GM12874 (cell line): ENCODE data around the gene SPATA17.

Experiments
- TF ChIP-seq, protein P1 (sequence below): IDR thresholded peaks from 2 replicates; pipeline ENCODE4 v1.5.1; 2011; ENCODE audit warnings: low read depth, mild to moderate bottlenecking, control low read depth, low read length, moderate library complexity; ENCODE audit not compliant: insufficient read depth

The SPATA17 gene

DNA sequence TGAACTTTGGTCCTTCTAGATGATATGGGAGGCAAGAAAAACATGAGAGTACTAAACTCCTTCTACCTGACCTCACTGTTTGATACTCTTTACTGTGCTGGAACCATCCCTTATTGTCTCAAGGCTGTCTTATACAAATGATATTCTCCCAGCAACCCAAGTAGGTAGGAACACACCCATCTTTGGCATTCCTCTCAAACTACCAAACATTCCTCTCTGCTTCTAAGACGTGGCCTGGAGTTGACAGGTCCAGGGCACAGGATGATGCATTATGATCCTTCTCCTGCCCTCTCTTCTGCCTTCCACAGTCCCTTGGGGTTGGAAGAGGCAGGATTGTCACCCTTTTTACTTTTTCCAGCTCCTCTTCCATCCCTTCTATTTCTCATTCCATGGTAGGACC, 90.5 kb downstream of the SPATA17 start:
- TF ChIP-seq, protein P1, sequence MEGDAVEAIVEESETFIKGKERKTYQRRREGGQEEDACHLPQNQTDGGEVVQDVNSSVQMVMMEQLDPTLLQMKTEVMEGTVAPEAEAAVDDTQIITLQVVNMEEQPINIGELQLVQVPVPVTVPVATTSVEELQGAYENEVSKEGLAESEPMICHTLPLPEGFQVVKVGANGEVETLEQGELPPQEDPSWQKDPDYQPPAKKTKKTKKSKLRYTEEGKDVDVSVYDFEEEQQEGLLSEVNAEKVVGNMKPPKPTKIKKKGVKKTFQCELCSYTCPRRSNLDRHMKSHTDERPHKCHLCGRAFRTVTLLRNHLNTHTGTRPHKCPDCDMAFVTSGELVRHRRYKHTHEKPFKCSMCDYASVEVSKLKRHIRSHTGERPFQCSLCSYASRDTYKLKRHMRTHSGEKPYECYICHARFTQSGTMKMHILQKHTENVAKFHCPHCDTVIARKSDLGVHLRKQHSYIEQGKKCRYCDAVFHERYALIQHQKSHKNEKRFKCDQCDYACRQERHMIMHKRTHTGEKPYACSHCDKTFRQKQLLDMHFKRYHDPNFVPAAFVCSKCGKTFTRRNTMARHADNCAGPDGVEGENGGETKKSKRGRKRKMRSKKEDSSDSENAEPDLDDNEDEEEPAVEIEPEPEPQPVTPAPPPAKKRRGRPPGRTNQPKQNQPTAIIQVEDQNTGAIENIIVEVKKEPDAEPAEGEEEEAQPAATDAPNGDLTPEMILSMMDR: no peak

DNA sequence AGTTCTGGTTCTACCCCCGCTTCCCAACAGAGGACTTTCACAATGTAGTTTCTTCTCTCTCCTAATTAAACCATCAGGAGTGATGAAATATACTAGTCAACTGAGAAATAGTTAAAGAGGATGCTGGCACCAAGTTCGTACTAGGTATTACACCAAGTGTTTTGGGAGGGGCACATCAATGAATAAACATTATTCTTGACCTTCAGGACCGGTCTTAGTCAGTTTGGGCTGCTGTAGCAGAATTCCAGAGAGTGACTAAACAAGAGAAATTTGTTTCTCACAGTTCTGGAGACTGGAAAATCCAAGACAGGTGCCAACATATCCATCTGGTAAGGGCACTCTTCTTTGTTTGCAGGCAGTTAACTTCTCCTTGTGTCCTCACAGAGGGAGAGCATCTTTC, 103.8 kb downstream of the SPATA17 start:
- TF ChIP-seq, protein P1: no peak

DNA sequence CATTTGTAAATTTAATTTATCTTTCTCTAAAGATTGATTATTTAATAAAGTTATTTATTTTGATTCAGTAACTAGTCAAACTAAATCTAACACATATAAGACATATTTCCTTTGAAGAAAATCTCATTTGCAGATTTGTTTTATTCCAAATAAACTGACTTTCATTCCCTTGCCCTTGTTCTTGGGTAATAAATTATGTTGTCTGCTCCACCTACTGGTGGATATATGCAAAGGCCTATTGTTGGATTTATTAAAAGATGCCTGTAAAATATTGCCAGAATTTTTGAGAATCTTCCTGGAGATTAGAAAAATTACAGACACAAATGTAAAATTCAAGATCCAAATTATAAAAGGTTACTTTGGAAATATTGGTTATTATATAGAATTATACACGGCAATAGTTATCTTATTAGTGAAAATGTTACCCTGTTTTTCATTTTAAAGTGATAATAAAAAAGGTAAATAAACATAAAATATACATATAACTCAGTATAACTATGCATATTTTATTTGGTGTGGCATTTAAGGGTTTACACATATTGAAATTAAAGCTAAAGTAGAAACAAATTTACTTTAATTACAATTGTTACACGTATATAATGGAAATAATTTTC, 116.1 kb downstream of the SPATA17 start:
- TF ChIP-seq, protein P1: peak; percentile 17; the same call in 1 of the 2 replicates

DNA sequence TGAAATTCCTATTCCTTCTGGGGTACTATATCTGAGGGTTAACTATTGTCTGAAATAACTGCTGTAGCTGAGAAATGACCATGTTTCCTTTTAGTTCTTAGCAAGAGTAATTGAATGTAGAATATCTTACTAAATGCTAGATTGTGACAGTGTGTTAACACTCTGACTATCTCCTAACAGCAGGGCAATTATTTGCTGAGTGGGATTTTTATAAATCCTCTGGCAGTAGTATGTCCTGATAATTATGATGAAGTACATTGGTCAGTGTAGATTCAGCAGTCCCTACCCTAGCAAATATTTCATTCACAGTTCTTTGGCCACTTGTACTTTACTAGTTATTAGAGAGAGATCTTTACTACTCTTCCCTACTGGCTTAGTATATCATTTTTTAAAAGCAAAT, 138.6 kb downstream of the SPATA17 start:
- TF ChIP-seq, protein P1: no peak

DNA sequence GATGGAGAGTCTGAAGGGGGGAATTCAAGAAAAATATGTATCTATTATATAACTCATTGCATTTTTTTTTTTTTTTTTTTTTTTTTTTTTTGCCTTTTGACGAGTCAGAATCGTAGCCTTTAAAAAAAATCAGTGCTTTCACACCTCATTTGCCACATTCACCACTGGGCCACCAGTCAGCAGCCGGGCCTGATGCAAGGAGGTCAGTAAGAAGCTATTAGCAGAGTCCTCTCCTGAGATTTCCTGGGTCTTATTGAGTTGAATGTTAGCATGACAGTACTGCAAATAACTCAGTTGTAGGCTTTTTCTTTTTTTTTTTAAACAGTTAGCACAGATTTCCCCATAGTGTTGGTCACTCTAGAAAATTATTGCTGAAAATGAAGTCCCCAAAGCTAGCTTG, 139.8 kb downstream of the SPATA17 start:
- TF ChIP-seq, protein P1: no peak

DNA sequence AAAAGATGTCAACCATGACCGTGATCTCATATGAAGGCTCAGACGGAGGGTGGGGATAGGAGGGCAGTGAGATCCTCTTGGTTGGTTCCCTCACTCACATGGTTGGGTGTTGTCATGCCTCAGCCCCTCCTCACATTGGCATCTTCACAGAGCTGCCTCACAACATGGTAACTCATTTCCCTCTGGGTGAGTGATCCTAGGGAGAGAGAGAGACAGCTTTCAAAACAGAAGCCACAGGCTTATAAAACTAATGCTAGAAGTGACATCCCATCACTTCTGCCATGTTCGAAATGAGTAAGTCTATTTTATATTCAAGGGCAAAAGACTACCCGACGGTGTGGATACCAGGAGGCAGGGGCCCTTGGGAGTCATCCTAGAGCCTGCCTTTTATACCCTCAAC, 145.5 kb downstream of the SPATA17 start:
- TF ChIP-seq, protein P1: no peak

DNA sequence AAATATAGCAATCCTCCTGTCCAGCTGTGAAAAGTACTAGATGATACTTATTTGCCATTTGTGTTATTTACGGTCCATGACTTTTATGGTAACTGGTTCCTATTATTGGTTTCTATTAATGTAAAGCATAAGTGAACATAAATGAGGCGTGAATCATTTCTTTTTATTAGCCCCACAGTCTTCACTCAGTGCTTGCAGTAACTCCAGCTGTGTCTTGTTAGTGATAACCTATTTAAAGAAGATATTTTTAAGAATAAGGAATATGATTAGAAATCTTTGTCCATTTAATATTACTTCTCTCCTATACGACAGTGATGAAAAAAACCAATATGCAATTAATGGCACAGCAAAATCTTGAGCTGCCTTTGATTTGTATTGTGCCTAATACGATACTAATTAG, 149.9 kb downstream of the SPATA17 start:
- TF ChIP-seq, protein P1: no peak
